Measurements from ENCODE around the gene KCNMB1. TPM values are rescaled to one million over a fixed set of nuclear protein-coding genes. Genes with fewer than 3 reads are reported as not detected.

Gene KCNMB1
- total and polyA plus RNA-seq, 10 of the 15 experiments (the other 5 are each of a cell fraction or from before 2014, with no cell fraction given), result 1.2 to 3.6 (median 2.6) TPM

DNA sequence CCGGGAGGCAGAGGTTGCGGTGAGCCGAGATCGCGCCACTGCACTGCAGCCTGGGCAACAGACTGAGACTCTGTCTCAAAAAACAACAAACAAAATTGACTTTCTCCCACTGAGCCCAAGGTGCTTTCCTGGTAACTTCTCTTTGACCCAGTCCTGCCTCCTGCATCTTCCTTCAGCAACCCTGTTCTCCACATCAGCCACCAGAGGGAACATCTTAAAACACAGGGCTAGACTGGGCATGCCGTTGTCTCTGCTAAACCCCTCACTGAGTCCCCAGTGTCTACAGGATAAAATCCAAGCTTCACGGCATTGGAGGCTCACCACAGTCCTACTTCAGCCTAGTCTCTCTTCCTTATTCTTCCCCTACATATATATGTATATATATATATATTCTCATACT, 39.8 kb upstream of the KCNMB1 start:
- TF ChIP-seq RFX5 (IDR thresholded peaks at IDR 0.05; ENCODE audit: low read depth, low read length), result no peak
- no peak for TF ChIP-seq RB1 (IDR thresholded peaks at IDR 0.05; ENCODE audit: borderline replicate concordance)
- TF ChIP-seq POLR2AphosphoS2 (IDR thresholded peaks at IDR 0.05; ENCODE audit: low read depth, low read length), result no peak
- FAIRE-seq (no peak), DNase-seq (ENCODE audit: low read depth, low spot score) (no peak), ATAC-seq (no peak)
- no peaks in the 10 kb centered on the region for H3K79me2 ChIP-seq (ENCODE audit: control insufficient read depth, insufficient read depth, low read length)
- no peak overlapping the region for H3K4me2 ChIP-seq (ENCODE audit: control insufficient read depth, insufficient read depth)
- no peak overlapping the region for H3K27ac ChIP-seq (ENCODE audit: control insufficient read depth, insufficient read depth)
- POLR2A ChIA-PET, result no interaction called here
- RAD21 ChIA-PET (ENCODE audit: unreplicated experiment), result no interaction called here
- BruUV-seq (replicated peaks), result no TSS peak
- no peaks in the 10 kb centered on the region; the same call in 2 of the 3 replicates for H3K9me3 ChIP-seq (replicated peaks; ENCODE audit: control insufficient read depth, insufficient read depth, low read length)
- peaks cover 0 to 2% of the 10 kb centered on the region in 2 experiments; a peak in 2 of 4 replicates for H3K27me3 ChIP-seq (replicated peaks in 1 of 2; ENCODE audit: control insufficient read depth in 2 of 2, insufficient read depth in 2 of 2, low read length in 1 of 2)
- no peak overlapping the region for H3K4me3 ChIP-seq
- no peak overlapping the region for H3K9ac ChIP-seq (ENCODE audit: control insufficient read depth, insufficient read depth, low read length)
- no peaks in the 10 kb centered on the region for H3K4me1 ChIP-seq (ENCODE audit: control insufficient read depth, insufficient read depth, low read length)
- CTCF ChIA-PET, result interaction anchor here (4.2 kb wide), 1 partner anchor 204 kb away, joined by 60 read pairs; no protein-coding TSS in a partner anchor
- intact Hi-C loops (cut with micrococcal nuclease; ENCODE audit: unreplicated experiment) (no loop called here), in situ Hi-C loops (cut with MboI) (no loop called here)
- 58% methylated on average over 7 of the region's 7 CpGs for WGBS (ENCODE audit: insufficient coverage, insufficient replicate concordance, low lambda C conversion rate, missing lambda C conversion rate)
- no peak overlapping the region for H2AFZ ChIP-seq (ENCODE audit: control insufficient read depth, low read depth, low read length)
- SMC1A ChIA-PET (ENCODE audit: uncharacterized antibody, unreplicated experiment), result no interaction called here
- no peaks in the 10 kb centered on the region for H4K20me1 ChIP-seq (ENCODE audit: control insufficient read depth, insufficient read depth)
- H3K36me3 ChIP-seq (ENCODE audit: control insufficient read depth in 2 of 2, insufficient read depth in 2 of 2, low read length in 1 of 2), result no peaks in the 10 kb centered on the region

DNA sequence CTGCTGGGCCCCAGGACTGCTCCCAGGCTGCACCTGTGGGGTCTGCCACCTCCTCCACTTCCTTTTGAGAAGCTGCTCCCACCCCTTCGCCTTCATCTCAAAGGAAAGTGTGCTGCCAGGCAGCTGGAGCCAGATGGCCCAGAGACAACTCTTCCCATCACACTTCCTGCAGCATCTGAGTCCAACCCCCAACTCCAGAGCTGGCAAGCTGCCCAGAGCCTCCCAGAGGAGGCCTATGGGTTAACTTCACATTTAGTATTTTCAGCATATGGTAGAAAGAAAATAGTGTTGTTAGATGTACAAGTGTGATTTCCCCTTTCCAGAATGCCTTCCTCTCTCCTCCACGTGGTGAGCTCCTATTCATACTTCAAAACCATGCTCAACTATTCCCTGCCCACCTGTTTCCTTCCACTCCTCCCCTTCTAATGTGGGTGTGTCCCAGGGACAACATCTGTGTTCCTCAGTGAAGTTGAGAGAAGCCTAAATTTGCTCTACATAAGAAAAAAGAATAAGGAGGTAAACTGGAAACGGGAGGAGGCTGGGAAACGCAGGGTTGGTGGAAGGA, 38.6 kb upstream of the KCNMB1 start:
- no peaks in the 10 kb centered on the region; the same call in 2 of the 3 replicates for H3K9me3 ChIP-seq (replicated peaks; ENCODE audit: control insufficient read depth, insufficient read depth, low read length)
- no peak overlapping the region for H3K27ac ChIP-seq (ENCODE audit: control insufficient read depth, insufficient read depth)
- intact Hi-C loops (cut with micrococcal nuclease; ENCODE audit: unreplicated experiment), result no loop called here
- no peaks in the 10 kb centered on the region for H3K4me1 ChIP-seq (ENCODE audit: control insufficient read depth, insufficient read depth, low read length)
- ATAC-seq (no peak), DNase-seq (ENCODE audit: low read depth, low spot score) (no peak), FAIRE-seq (no peak)
- no peak overlapping the region for H3K9ac ChIP-seq (ENCODE audit: control insufficient read depth, insufficient read depth, low read length)
- in situ Hi-C loops (cut with MboI), result no loop called here
- H2AFZ ChIP-seq (ENCODE audit: control insufficient read depth, low read depth, low read length), result no peak overlapping the region
- RAD21 ChIA-PET (ENCODE audit: unreplicated experiment), result interaction anchor here (2.0 kb wide), 1 partner anchor 159 kb away, joined by 6 read pairs; no protein-coding TSS in a partner anchor
- CTCF ChIA-PET, result interaction anchor here (0.7 to 5.9 kb wide), 11 partner anchors 7 to 210 kb away, joined by 3 to 60 read pairs (median 4); no protein-coding TSS in a partner anchor
- 7% methylated on average over 4 of the region's 4 CpGs for WGBS (ENCODE audit: insufficient coverage, insufficient replicate concordance, low lambda C conversion rate, missing lambda C conversion rate)
- no peaks in the 10 kb centered on the region for H3K36me3 ChIP-seq (ENCODE audit: control insufficient read depth in 2 of 2, insufficient read depth in 2 of 2, low read length in 1 of 2)
- SMC1A ChIA-PET (ENCODE audit: uncharacterized antibody, unreplicated experiment), result no interaction called here
- no peaks in the 10 kb centered on the region for H4K20me1 ChIP-seq (ENCODE audit: control insufficient read depth, insufficient read depth)
- BruUV-seq (replicated peaks), result no TSS peak
- H3K79me2 ChIP-seq (ENCODE audit: control insufficient read depth, insufficient read depth, low read length), result no peaks in the 10 kb centered on the region
- peaks cover 0 to 2% of the 10 kb centered on the region in 2 experiments; a peak in 3 of 4 replicates for H3K27me3 ChIP-seq (replicated peaks in 1 of 2; ENCODE audit: control insufficient read depth in 2 of 2, insufficient read depth in 2 of 2, low read length in 1 of 2)
- H3K4me3 ChIP-seq, result no peak overlapping the region
- H3K4me2 ChIP-seq (ENCODE audit: control insufficient read depth, insufficient read depth), result no peak overlapping the region
- POLR2A ChIA-PET, result no interaction called here
- TF ChIP-seq PML (IDR thresholded peaks at IDR 0.05; ENCODE audit: low read length) (no peak), TCF7 (IDR thresholded peaks at IDR 0.05; ENCODE audit: borderline replicate concordance) (no peak), POLR2AphosphoS2 (IDR thresholded peaks at IDR 0.05; ENCODE audit: low read depth, low read length) (no peak), SREBF2 (IDR thresholded peaks at IDR 0.05; ENCODE audit: low read length) (no peak), SRF (IDR thresholded peaks at IDR 0.05; ENCODE audit: low read depth in 2 of 2, low read length in 2 of 2) (no peak), ZZZ3 (IDR thresholded peaks at IDR 0.05; ENCODE audit: control insufficient read depth, insufficient read length, low read depth) (no peak), TAF1 (IDR thresholded peaks at IDR 0.05; ENCODE audit: borderline replicate concordance, low read depth, low read length) (no peak), POU2F2 (IDR thresholded peaks at IDR 0.05; ENCODE audit: borderline replicate concordance, low read depth, low read length) (no peak), SREBF1 (IDR thresholded peaks at IDR 0.05; ENCODE audit: low read length) (no peak)
- TF ChIP-seq, protein P1, sequence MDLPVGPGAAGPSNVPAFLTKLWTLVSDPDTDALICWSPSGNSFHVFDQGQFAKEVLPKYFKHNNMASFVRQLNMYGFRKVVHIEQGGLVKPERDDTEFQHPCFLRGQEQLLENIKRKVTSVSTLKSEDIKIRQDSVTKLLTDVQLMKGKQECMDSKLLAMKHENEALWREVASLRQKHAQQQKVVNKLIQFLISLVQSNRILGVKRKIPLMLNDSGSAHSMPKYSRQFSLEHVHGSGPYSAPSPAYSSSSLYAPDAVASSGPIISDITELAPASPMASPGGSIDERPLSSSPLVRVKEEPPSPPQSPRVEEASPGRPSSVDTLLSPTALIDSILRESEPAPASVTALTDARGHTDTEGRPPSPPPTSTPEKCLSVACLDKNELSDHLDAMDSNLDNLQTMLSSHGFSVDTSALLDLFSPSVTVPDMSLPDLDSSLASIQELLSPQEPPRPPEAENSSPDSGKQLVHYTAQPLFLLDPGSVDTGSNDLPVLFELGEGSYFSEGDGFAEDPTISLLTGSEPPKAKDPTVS (IDR thresholded peaks at IDR 0.05; ENCODE audit: low read depth, low read length), result no peak
- TF ChIP-seq, protein P2, sequence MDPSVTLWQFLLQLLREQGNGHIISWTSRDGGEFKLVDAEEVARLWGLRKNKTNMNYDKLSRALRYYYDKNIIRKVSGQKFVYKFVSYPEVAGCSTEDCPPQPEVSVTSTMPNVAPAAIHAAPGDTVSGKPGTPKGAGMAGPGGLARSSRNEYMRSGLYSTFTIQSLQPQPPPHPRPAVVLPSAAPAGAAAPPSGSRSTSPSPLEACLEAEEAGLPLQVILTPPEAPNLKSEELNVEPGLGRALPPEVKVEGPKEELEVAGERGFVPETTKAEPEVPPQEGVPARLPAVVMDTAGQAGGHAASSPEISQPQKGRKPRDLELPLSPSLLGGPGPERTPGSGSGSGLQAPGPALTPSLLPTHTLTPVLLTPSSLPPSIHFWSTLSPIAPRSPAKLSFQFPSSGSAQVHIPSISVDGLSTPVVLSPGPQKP (IDR thresholded peaks at IDR 0.05; ENCODE audit: low read depth, low read length), result no peak
